GM18499 (cell line): ENCODE results near the gene MYO3A.
"Not testable (repeated sequence)": the region's sequence is repeated elsewhere in the genome, so short reads cannot be mapped to it uniquely, and the experiment has no call there.

ENCODE experiments used
- ATAC-seq: cut with Tn5 transposase; IDR thresholded peaks from one replicate; pipeline ENCODE4 v1.9.1; 2021; ENCODE audit warnings: moderate number of reproducible peaks; ENCODE audit not compliant: insufficient read depth, unreplicated experiment

The MYO3A gene

DNA sequence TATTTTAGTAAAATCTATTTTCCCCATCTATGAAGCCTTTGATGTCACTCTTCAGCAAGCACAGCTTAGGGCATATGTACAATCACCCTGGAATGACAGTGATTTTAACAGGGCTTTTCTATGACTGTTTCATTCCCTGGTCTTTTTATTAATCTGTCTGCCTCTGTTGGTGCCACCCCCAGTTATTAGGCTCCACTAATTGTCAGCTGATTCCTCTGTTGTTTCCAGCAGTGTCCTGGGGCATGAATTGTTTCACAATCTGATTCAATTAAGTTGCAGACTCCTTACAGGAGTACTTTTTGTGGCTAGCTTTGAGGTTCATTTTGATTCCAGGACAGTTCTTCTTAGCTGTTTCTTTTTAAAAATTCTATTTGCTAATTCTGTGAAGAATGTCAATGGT lies 38.6 kb downstream of the MYO3A start:
- no peak for ATAC-seq

DNA sequence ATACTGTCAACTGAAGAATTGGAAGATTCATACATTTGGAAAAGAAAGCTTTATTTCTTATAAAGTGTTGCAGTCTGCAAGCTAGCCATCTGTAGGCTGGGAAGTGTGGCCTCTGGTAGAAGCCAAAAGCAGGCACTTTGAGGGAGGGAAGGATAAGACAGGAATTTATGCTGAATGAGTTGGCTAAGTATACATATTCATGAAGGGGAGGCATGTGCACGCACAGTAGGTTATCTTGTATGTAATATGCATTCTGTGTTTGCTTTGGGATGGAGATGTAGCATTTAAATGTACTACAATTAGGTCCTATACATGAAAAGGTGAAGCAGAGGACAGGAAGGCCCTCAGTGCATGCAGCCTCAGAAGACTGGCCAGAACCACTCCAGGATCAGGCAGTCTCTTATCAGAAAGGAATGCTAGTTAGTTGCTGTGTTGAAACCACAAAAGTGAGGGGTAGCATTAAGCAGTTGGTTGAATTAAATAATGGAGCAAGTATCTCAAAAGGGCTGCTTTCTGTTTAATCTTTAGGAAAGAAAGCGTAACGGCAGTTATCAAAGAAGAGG lies 40.9 kb downstream of the MYO3A start:
- no peak for ATAC-seq

DNA sequence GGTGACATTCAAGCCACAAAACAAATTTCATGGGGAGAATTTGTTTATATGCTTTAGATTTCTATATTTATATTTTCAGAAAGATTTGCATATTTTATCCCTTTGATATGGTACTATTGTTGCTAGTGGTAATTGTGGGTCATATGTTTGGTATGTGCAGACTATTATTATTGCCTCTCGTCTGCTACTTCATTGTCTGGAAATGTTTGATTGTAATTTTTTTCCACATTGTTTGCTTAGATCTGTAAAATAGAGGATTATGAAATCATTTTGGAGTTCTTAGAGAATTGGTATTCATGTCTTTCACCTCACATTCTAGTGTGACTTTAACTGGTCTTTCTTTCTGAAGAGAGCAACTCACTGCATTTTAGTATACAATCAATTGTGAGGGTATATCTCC lies 44.7 kb downstream of the MYO3A start:
- no peak for ATAC-seq

DNA sequence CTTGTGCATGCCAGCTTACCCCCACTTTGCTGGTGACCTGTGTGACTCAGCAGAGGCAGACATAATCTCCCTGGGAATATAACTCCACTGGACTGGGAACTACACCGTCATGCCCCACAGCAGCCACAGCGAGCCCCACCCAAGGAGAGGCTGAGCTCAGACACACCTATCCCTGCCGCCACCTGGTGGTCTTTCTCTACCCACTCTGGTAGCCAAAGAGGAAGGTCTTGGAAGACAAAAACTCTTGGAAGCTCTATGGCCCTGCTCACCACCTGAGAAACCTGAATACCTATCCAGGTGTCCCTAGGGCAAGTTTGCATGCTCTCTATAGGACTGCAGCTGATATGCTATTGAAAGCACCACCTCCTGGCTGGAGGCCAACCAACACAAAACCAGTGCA lies 48.1 kb downstream of the MYO3A start:
- no peak for ATAC-seq

DNA sequence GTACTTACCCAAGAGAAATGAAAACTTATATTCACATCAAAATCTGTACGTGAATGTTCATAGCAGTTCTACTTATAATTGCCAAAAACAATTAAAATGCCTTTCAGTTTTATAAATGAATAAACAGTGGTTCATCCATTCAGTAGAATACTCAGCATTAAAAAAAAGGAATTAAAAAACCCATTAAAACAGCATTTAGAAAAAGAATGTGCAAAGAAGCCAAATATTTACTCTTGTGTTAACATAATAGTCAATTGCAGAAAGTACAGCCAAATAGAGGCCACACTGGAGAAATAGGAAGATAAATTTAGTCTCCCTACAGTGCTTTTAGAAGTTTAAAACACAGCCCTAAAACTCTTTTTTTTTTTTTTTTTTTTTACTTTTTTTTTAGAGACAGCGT lies 54.6 kb downstream of the MYO3A start:
- no peak for ATAC-seq

DNA sequence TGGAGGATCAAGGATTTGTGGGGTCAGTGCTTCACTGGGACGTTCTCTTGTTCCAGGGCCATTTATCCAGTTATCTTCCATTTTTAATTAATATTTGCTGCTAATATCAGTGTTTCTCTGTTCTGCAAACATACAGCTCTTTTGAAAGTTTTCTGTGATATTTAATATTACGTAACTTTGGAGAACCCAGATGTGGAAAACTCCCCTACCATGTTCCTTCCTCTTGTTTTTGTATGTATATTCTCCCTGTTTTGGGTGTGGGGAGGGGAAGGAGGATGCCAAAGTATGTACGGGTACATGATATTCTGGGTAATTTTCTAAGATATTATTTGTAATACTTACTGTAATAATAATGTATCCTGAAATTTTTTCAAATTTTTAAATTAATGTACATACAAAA lies 55.9 kb downstream of the MYO3A start:
- ATAC-seq, result no peak

DNA sequence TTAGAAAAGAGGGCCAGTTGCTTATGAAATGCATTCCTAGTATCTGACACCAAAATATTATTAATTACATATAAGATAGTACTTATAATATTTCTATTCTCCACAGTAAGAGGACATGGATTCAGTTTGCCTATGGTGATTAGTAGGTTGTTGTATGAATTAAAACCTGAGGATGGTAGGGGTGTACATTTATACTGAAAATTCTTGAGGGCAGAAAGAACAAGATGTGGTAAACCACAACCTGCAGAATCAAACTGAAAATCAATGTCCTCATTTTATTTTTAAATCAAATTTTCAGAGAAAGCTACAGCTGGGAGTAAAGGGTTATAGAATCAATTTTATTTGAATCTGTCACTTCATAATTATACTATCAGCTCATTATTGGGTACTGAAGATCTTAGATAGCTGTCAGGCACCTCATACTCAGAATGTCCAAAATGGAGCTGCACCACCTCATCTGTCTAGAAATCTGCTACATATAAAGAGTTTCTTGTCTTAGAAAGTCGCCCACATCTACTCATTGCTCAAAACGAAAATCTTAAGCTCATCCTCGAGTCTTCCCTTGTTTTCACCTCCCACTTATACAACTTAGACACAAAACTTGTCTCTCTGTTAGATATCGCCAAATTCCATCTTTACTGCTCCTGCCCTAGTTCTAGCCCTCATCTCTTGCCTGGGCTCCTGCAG lies 65.4 kb downstream of the MYO3A start:
- ATAC-seq, result no peak

DNA sequence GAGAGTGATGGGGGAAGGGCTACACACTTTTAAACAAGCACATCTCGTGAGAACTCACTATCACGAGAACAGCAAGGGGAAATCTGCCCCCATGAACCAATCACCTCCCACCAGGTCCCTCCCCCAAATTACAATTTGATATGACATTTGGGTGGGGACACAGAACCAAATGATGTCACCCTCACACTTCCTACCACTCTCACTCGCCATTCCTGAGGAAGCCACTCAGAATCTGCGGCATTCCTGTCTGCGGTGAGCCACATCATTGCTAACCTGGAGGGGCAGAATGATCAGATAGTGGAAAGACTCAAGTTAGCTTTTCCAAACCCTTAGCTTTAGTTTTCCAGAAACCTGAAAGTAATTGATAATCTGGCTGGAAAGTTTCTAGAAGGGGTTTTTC lies 66.9 kb downstream of the MYO3A start:
- no peak for ATAC-seq

DNA sequence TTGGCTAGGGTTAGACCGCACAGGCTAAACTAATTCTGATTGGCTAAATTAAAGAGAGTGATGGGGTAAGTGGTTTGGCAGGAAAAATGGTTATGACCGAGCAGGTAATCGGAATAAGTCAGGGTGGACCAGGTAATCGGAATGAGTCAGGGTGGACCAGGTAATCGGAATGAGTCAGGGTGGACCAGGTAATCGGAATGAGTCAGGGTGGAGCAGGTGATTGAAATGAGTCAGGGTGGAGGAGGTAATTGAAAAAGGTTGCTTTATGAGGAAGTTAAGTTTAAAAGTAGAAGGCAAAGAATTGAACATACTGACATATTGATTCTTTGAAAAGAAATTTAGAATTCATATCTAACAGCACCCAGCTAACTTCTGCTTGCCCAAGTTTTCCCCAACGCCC lies 68.4 kb downstream of the MYO3A start:
- ATAC-seq, result not testable (repeated sequence)

DNA sequence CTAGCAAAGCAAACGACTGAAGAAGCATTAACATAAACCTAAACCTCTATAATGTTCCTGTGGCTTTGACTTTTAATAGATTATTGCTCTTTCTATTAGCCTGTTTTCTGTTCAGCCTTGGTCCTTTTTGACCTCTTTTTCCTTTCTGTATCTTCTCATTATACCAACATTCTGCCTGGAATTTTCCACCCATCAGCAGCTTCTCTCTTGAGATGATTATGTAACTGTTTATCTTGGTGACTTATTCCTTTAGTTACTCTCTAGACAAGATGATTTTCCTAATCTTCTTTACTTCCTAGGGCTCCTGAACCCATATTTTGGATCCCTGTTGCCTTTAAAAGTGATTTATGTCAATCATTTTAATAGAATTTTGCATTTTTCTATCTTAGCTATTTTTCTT lies 81.1 kb downstream of the MYO3A start:
- ATAC-seq, result no peak

DNA sequence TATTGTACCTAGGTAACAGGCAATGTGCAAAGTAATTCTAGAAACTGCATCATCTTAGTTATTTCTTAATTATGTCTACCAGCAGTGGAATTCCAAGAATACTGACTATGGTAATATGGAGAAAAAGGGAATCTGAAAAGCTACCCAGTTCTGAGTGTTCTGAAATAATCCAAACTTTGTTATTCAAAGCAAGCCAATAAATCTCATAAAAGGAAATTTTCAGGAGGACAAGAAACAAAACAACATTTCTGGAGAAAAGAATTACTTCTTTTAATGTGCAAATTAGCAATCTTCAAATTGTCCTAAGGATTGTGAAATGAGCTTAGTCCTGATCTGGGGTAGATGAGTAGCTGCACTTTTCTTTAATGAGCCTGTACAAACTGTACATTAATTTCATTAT lies 88.8 kb downstream of the MYO3A start:
- no peak for ATAC-seq

DNA sequence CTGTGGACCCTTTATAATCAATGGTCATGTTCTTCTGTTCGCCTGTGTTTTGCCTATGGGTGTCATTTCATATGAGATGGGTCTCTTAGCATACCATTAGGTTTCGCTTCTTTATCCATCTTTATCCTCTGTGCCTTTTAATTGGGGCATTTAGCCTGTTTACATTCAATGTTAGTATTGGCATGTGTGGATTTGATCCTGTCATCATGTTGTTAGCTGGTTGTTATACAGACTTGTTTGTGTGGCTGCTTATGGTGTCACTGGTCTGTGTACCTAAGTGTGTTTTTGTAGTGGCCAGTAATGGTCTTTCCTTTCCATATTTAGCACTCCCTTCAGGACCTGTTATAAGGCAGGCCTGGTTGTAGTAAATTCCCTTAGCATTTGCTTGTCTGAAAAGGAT lies 90.3 kb downstream of the MYO3A start:
- ATAC-seq, result no peak

DNA sequence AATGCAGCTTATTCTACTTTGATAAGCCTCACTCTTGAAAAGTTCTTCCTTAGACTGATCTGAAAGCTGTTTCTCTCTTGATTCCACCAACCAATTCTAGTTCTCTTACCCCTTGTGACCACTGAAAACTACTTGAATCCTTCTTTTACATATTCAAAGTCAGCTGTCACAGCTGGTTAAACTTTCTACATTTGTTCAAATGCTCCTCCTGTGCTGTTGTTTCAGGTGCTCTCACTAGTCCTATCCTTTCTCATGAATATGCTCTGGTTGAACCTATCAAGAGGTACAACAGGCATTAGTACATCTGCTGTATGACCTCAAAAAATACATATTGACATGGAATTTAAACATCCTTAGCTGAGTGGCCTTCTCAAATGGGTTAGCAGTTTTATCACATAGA lies 91.5 kb downstream of the MYO3A start:
- no peak for ATAC-seq

DNA sequence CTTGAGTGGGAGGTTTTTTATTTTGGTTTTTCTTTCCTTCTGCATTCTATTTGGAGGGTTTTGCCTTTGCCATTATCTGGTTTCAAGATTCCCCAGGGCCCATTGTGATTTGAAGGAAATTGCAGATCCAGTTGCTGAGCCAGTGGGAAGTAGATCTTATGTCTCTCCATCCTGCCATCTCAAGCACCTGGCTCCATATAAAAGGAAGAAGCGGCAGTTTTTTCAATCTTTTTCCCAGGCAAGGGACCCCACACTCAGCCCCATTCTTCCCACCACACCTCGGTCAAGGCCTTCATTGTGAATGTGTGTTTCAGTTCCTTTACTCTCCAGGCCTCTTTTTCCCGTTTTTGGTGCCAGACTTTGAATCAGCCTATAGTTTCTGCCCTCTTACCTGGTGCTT lies 95.8 kb downstream of the MYO3A start:
- no peak for ATAC-seq

DNA sequence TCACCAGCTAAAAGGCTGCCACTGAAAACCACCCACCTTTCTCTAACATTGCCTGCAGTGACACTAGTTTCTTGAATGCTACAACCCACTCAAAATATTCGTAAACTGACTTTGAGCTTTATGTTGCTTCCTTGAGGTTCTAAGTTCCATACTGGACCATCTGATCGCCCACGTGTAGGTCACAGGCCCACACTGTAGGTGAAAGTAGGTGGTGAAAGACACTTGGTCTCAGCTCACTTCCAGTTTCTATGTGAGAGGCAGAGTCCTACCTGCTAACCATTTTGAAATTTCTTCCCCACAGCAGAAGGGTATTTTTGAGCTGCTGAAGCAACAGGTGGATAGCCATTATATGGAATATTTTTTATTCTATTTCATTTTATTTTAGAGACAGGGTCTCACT lies 97.3 kb downstream of the MYO3A start:
- no peak for ATAC-seq

DNA sequence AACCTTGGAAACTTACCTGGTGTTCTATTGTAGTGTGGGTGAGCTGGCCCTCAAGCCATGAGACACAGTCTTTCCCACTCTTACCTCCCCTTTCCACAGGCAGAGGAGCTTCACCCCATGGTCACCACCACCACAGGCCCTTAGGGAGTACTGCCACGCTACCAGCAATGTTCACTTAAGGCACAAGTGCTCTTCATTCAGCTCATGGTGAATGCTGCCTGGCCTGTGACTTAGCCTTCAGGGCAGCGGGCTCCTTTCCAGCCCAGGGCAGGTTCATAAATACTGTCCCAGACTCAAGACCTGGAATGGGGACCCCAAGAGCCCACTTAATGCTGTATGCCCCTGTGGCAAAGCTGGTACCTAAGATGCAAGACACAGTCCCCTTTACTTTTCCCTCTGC lies 109.4 kb downstream of the MYO3A start:
- ATAC-seq, result no peak

DNA sequence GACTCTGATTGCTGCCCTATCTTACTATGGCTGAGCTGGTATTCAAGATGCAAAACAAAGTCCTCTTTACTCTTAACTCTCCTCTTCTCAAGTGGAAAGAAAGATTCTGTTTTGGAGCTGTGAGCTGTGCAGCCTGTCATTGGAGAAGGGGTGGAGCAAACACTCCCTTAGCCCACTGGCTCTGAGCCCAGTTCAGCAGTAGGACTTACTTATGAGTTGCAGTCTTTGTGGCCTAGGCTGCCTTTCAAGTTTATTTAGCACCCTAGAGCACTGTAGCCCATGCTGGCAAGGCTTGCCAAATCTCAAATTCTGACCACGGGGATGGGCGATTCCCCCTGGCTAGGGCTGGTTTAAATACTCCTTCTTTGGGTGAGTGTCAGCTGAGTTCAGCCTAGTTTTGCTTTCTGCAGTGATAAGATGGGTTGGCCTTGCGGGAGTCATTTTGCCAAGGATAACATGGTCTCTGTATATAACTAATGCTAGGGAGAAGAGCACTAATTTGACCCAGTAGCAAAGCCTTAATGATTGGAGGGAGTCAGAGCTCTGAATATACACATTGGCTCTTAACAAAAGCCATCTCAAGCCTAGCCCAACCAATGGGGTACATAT lies 110.2 kb downstream of the MYO3A start:
- ATAC-seq, result no peak

DNA sequence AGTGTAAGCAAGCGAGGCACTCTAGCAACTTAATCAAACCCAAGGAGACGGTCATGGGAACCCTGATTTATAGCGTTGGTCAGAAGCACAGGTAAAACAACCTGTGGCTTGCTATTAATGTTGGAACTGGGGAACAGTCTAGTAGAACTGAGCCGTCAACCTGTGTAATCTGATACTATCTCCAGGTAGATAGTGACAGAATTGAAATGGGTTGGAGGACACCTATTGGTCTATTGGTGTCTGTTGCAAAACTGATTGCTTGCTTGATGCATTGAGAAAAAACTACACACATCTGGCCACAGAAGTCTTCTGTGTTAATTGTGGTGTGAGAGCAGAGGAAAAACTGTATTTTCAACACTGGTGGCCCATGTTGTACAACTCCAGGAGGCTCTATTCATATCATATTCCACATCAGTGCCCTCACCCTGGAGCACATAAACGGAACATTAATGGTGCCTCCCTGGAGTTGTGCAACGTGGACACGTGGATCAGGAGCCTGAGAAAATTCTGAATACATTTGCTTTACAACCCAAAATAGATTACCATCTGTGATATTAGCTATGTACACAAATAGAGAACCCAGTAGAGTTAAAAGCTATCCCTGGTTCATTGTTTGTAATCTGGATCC lies 112.2 kb downstream of the MYO3A start:
- no peak for ATAC-seq

DNA sequence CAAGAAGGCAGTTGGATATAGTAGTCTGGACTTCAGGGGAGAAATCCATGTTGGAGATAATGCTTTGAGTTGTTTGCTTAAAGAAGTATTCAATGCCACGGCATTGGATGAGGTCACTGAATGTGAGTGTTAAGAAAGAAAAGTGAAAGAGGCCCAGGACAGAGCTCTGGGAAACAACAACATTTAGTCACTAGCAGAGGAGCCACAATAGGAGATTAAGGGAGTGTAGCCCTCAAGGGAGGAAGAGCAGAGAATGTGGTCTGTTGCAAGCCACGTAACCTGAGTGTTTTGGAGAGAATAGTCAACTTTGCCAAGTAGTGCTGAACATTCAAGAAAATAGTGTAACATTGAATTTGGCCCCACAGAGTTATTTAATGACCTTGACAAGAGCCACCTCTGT lies 114.7 kb downstream of the MYO3A start:
- no peak for ATAC-seq

DNA sequence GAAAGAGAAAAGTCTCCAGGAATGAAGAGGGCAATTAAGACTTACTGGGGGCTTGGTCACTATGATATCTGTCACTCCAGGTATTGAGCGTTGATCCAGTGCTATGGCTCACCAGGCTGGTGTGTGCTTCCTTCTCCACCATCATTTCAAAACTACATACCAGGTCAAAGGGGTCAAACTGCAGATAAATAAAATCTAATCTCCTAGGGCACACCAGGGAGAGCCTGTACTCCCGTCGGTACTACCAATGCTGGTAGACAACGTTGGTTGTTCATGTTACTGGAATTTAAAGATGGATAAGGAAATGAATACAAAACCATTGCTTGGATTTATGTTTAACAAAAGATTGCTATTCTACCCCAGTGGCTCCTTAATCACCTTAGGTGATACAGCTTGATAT lies 118.3 kb downstream of the MYO3A start:
- ATAC-seq, result no peak

DNA sequence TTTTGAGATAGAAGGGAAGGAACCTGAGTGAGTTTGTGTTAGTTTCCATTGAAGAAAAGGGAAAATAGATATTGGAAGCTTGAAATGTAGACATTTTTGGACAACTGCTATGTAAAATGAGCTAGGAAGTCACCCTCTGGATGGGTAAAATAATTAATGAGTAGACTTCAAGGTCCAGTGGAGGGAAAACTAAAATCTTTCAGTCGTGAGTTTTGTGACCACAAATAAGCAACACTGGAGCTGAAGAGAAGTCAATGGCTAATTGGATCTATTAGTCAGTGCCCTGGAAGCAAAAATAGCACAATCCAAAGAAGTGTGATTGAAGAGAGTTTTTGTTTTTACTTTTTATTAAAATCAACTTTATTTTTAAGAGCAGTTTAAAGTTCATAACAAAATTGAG lies 123.4 kb downstream of the MYO3A start:
- ATAC-seq, result no peak

DNA sequence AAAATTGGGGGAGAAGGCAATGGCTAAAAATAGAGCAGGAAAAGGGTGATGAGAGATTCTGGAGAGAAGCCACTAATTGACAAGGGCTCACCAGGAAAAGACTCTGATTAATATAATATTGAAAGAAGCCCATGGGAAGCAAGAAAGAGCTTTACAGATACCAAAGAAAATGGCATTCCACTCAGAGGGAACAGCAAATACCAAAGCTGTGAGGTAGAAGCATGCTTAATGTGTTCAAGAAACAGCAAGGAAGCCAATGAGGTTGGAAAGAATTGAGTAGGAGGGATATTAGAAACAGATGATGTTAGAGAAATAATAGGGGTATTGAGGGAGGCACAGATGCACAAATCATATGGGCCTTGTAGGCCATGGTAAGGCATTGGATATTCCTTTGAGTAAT lies 130.1 kb downstream of the MYO3A start:
- ATAC-seq, result no peak
